ENCODE measurements around the gene PTGDS.

PTGDS gene

GRCh38 chr9:136945333-136946227, 31.7 kb upstream of the PTGDS start:
- no peak for DNase-seq (ENCODE audit: low read depth)

- no peak for DNase-seq (ENCODE audit: low read depth)
Observed at GRCh38 chr9:136946228-136947027, 30.9 kb upstream of the PTGDS start.

- DNase-seq (ENCODE audit: low read depth): no peak
Observed at GRCh38 chr9:136947028-136947891, 30.0 kb upstream of the PTGDS start.

DNA sequence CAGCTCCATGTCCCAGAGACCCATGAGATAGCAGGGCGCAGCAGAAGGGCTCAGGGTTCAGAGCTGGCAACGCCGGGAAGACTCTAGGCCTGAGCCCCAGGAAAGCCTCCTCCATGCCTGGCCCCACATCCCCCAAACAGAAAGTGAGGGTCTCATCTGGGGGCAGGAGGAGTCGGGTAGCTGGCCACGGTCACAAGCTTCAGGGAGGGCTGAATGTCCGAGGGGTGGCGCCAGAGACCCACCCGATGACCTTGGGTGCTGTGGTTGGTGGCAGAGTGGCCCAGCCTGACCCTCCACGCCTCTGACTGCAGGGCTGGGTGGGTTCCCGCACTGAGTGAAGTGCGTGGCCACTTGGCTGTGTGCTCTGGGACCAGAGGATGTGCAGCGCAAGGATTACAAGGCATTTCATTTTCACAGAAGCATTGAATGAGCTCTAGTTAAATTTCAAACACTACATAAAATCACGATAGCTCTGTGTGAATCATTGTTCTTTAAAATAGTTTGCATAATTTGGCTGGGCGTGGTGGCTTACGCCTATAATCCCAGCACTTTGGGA, 29.3 kb upstream of the PTGDS start:
- peak; percentile 26 for DNase-seq (ENCODE audit: low read depth)

- no peak for DNase-seq (ENCODE audit: low read depth)
Observed at GRCh38 chr9:136949239-136949816, 28.0 kb upstream of the PTGDS start.

DNA sequence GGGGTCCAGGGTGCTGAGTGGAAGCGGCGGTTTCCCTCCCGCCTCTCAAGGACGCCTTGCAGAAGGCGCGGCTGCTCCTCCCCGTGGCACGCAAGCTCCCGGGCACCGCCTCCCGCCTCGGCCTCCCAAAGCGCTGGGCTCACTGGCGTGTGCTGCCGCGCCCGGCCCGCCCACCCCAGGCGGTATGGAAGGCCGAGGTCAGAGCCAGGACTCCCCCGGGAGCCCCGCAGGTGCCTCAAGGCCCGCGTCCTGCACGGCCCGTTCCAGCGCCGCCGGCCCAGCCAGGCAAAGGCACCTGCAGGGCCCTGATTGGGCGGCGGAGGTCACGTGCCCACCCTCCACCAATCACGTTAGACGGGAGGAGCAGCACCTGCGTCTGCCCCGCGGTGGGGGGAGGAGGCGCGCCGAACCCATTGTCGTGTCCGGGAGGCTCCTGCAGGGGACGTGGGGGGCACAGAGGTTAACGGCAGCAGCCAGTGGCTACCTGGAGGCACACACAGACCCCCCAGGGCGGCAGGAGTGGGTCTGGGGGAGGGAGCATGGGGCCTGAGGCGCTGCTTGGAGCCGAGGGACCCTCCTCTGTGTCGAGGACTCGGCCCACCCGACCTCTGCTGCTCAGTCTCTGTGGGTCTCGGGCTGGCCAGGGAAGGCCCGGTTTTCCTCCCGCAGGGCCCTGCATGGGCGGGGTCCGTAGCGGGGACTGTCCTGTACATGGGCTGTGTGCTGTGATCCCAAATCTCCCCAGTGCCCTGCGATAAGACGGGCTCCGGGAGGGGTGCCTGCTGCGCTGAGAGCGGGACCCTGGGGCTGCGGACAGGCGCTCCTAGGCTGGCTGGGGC, 27.3 kb upstream of the PTGDS start:
- peak; percentile 72 for DNase-seq (ENCODE audit: low read depth)

GRCh38 chr9:136950656-136951276, 26.5 kb upstream of the PTGDS start:
- no peak for DNase-seq (ENCODE audit: low read depth)

DNA sequence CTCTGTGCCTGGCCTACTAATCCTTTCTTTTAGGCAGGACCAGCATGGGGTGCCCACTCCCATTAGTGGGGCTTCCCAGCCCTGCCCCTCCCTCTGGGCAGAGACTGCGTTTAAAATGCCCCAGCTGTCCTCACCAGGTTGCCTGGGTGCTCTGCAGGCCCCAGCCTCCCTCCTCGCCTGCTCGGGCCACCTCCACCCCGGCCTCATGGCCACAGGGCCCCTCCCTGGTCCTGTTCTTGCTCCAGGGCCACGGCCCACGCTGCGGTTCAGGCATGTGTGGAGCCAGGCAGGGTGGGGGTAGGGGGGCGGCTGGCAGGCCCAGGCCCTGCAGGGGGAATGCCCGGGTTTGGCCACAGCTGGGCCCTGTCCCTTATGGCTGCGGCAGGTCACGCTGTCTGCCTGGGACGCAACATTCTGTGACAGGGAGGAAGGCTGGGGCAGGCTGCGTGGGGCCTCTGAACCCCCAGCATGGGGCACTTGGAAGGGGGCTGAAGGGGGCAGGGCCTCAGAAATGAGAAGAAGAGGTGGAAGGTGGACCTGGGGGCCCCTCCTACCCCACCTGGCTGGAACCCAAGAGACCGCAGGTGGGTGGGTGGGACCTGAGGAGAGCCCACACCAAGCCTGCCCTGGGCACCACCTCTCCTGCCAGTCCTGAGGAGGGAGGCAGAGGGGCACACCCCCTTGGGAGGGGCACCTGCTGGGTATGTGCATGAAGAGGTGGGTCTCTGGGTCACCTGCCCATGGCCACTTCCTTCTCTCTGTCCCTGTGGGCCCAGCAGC, 25.6 kb upstream of the PTGDS start, which contains the start of gene LCN12:
Gene LCN12, plus strand, starts transcription at position 733 of the 780 bp plus-strand sequence. CDS start 55 bp downstream, outside the sequence.
- no peak for DNase-seq (ENCODE audit: low read depth)

GRCh38 chr9:136952321-136952850, 24.9 kb upstream of the PTGDS start:
- DNase-seq (ENCODE audit: low read depth): no peak

GRCh38 chr9:136952876-136953770, 24.2 kb upstream of the PTGDS start:
- no peak for DNase-seq (ENCODE audit: low read depth)

- DNase-seq (ENCODE audit: low read depth): no peak
Observed at GRCh38 chr9:136953771-136954269, 23.5 kb upstream of the PTGDS start.

DNA sequence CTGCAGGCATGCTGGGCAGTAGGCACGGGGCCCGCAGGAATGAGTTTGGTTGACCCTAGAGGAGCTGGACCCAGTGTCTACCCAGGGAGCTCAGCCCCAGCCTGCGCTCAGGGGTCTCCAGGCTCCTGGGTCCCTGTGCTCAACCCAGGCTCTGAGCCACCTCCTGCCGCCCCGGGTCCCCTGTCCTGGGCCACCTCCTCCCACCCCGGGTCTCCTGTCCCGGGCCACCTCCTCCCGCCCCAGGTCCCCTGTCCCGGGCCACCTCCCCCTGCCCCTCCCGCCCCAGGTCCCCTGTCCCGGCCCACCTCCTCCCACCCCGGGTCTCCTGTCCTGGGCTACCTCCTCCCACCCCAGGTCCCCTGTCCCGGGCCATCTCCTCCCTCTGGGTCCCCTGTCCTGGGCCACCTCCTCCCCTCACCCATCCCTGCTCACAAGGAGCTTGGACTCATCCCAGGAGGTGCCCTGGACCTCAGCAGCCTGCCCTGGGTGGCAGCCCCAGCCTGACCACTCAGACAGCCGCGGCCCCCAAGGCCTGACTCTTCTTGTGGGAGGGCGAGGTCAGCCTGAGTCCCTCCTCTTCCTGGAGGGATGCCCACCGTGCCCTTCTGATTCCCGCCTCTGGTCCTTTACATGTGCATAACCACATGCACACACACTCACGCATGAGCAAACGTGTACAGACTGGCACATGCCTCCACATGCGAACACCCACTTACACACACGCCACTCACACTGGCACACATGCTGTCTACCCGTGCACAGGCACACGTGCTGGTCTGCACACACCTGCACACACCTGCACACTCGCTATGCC, 22.8 kb upstream of the PTGDS start:
- no peak for DNase-seq (ENCODE audit: low read depth)

DNA sequence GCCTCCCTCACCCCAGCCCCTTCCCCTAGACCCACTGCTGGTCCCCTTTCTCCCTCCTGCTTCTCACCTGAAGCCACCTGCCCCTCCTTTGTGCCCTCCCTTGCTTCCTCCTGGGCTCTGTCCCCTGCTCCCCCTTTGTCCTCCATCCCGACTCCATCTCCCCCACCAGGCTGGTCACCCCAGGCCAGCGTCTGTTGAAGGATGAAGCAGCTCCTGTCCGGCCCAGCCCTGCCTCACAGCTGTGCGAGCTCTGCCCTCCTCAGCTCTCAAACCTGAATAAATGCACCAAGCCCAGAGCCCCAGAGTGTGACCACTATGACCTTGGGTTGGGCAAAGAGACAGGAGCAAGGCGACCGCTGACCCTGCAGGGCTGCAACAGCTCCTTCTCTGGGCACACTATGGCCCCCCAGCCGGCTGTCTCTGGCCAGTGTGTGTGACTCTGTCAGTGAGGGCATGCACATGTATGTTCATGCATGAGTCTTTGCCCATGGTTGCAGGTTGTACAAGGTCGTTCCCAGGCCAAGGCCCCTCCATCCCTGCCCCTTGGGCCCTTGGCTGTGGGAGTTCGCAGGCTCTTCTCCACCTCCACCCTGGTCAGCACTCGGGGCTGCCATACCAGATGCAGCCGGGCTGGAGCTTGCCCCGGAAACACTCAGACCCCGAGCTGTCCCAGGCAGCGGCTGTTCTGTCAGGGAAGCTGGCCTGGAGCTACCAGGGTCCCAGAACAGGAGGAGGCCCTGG, 21.9 kb upstream of the PTGDS start:
- DNase-seq (ENCODE audit: low read depth): no peak

DNA sequence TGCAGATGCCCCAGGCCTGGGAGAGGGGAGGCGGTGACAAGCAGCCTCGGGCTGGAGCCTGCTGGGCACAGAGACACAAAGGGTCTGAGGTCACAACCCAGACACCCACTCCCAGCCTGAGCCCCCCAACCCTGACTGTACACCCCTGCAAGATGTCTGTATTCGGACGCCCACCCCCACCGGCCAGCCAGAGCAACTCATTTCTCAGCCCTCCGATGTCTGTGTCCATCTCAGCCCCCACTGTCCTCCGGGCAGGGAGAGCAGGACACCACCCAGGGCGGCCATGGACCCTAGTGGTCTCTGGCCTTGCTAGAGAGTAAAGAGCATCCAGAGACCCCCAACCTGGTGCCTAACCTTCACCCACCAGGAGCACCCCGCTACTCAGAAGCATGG, 21.4 kb upstream of the PTGDS start:
- DNase-seq (ENCODE audit: low read depth): no peak

- DNase-seq (ENCODE audit: low read depth): no peak
Observed at GRCh38 chr9:136956604-136957003, 20.7 kb upstream of the PTGDS start.

GRCh38 chr9:136957461-136957860, 19.8 kb upstream of the PTGDS start:
- no peak for DNase-seq (ENCODE audit: low read depth)
